SK-N-MC (cell line): ENCODE measurements around the gene HES4.
A peak's percentile ranks its signal among the peaks of the same experiment; 100 is the strongest.

Experiments
- DNase-seq: peaks from one replicate; pipeline ENCODE4 v3.0.0-alpha.2; 2011; ENCODE audit warnings: low read depth, low spot score
- H3K27ac ChIP-seq: fragments of 200-600 bp; sonication (generic); 2 replicates; pipeline ENCODE4 v1.5.1; 2016; ENCODE audit warnings: mixed run types
- H3K36me3 ChIP-seq: fragments of 200-600 bp; sonication (generic); 2 replicates; pipeline ENCODE4 v1.6.1; 2017; ENCODE audit warnings: antibody characterized with exemption, low read length, mixed read lengths; ENCODE audit not compliant: insufficient read depth
- H3K4me3 ChIP-seq: fragments of 200-600 bp; sonication (generic); 2 replicates; pipeline ENCODE4 v1.5.1; 2016
- H3K9ac ChIP-seq: fragments of 200-600 bp; sonication (generic); 2 replicates; pipeline ENCODE4 v1.8.0; 2017; ENCODE audit warnings: mixed run types, mixed read lengths; ENCODE audit not compliant: insufficient read length
- H3K9me3 ChIP-seq: fragments of 200-600 bp; sonication (generic); 2 replicates; pipeline ENCODE4 v1.6.1; 2017; ENCODE audit warnings: low read depth, mild to moderate bottlenecking, antibody characterized with exemption, low read length, moderate library complexity, mixed read lengths
- EZH2 ChIP-seq: fragments of 200-600 bp; sonication (generic); IDR thresholded peaks from one replicate; pipeline ENCODE4 v1.6.1; 2017; ENCODE audit warnings: antibody characterized with exemption
- FOXP2 ChIP-seq: optimal IDR thresholded peaks from 2 replicates; pipeline ENCODE3; 2011; ENCODE audit warnings: mild to moderate bottlenecking, moderate library complexity; ENCODE audit not compliant: insufficient read depth; ENCODE audit errors: extremely low read length, control extremely low read depth
- POLR2AphosphoS5 ChIP-seq: IDR thresholded peaks from 2 replicates; pipeline ENCODE4 v1.6.1; 2012; ENCODE audit warnings: mild to moderate bottlenecking, low read depth, low read length, borderline replicate concordance

The HES4 gene

DNA sequence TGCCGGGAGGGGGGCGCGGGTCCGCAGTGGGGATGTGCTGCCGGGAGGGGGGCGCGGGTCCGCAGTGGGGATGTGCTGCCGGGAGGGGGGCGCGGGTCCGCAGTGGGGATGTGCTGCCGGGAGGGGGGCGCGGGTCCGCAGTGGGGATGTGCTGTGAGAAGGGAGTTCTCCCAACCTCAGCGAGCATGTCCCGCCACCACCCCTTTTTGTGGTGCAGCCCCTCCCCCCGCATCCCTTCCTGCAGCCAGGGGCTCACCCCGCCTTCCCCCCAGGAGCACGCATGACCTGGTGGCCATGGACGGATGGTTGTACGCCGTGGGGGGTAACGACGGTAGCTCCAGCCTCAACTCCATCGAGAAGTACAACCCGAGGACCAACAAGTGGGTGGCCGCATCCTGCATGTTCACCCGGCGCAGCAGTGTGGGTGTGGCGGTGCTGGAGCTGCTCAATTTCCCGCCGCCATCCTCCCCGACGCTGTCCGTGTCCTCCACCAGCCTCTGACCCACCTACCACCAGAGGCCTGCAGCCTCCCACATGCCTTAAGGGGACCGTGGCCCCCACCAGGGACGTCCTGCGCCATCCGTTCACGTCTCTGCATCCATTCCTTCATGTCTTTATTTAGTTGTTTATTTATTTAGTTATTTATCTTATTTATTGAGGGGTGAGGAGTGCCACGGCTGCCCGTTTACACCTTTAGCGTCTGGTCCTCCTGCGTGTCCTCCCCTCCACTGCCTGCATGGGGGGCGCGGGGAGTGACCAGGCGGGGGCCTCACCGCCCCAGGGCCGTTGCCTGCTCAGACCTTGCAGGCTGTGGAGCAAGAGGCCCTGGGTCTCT is 35.0 kb downstream of the HES4 start:
- no peak for TF ChIP-seq EZH2
- TF ChIP-seq FOXP2, result no peak
- TF ChIP-seq POLR2AphosphoS5, result no peak
- Histone ChIP-seq H3K4me3 (no peak overlapping the region), H3K9me3 (no peaks in the 10 kb centered on the region), H3K27ac (no peak overlapping the region), H3K36me3 (peaks cover 12% of the 10 kb centered on the region; the same call in 1 of the 2 replicates), H3K9ac (no peak overlapping the region)
- no peak for DNase-seq

DNA sequence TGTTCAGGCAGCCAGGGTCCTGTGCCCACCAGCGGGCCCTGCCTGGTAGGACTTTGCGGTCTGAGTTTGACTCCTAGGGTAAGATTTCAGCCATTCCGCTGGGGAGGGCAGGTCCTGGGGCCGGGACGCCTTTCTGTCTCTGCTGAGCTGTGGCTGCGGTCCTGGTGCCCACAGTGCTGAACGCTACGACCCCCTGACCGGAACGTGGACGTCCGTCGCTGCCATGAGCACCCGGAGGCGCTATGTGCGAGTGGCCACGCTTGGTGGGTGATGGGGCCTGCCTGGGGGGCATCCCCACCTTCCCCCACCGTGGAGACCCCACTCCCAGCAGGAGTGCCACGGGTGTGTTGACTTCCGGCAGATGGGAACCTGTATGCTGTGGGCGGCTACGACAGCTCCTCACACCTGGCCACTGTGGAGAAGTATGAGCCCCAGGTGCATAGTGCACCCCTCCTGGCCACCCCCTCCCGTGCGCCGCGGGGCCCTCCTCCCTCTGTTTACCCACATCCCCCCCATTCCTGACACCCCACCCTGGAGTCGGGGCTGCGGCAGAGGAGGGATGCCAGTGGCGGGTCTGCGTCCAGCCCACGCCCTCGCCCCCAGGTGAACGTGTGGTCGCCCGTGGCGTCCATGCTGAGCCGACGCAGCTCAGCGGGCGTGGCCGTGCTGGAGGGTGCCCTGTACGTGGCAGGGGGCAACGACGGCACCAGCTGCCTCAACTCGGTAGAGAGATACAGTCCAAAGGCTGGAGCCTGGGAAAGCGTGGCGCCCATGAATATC is 36.0 kb downstream of the HES4 start:
- Histone ChIP-seq H3K27ac (no peak overlapping the region), H3K36me3 (peaks cover 12% of the 10 kb centered on the region; the same call in 1 of the 2 replicates), H3K4me3 (no peak overlapping the region), H3K9me3 (no peaks in the 10 kb centered on the region), H3K9ac (no peak overlapping the region)
- DNase-seq, result no peak
- TF ChIP-seq POLR2AphosphoS5 (no peak), EZH2 (no peak), FOXP2 (no peak)

DNA sequence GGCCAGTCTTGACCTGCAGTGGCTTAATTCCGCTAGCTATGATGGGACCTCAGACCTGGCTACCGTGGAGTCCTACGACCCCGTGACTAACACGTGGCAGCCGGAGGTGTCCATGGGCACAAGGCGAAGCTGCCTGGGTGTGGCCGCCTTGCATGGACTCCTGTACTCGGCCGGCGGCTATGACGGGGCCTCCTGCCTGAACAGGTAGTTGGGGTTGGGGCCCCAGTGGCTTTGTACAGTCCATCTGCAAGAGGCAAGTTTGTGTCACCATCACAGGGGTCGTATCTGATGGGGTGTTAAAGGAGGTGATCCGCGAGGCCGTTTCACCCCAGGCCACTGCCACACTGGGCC is 36.6 kb downstream of the HES4 start:
- H3K27ac ChIP-seq, result no peak overlapping the region
- no peak overlapping the region for H3K4me3 ChIP-seq
- no peaks in the 10 kb centered on the region for H3K9me3 ChIP-seq
- DNase-seq, result no peak
- no peak overlapping the region for H3K9ac ChIP-seq
- TF ChIP-seq EZH2 (no peak), POLR2AphosphoS5 (no peak), FOXP2 (no peak)
- H3K36me3 ChIP-seq, result peaks cover 12% of the 10 kb centered on the region; the same call in 1 of the 2 replicates

DNA sequence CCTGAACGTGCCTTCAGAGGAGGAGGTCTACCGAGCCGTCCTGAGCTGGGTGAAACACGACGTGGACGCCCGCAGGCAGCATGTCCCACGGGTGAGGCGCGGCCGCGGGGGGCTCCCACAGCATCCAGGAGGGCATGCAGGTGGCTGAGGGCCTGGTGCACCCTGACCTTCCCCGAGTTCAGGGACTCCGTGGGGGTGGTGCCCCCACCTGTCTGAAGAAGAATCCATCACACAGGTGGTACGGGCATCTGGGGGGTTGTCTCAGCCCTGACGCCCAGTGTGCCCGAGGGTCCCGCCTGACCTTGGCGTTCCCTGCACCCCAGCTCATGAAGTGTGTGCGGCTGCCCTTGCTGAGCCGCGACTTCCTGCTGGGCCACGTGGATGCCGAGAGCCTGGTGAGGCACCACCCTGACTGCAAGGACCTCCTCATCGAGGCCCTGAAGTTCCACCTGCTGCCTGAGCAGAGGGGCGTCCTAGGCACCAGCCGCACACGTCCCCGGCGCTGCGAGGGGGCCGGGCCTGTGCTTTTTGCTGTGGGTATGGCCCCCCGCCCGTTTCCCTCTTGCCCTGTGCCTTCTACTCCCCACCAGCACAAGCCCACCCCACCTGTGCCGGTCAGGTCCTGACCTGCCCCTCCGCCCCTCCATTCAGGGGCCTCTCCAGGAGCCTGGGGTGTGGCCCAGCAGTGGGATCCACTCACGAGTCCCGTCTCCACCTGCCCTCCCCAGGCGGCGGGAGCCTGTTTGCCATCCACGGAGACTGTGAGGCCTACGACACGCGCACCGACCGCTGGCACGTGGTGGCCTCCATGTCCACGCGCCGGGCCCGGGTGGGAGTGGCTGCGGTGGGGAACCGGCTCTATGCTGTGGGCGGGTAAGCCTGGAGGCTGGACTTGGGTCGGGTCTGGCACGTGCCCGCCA is 37.3 kb downstream of the HES4 start:
- no peaks in the 10 kb centered on the region for H3K9me3 ChIP-seq

DNA sequence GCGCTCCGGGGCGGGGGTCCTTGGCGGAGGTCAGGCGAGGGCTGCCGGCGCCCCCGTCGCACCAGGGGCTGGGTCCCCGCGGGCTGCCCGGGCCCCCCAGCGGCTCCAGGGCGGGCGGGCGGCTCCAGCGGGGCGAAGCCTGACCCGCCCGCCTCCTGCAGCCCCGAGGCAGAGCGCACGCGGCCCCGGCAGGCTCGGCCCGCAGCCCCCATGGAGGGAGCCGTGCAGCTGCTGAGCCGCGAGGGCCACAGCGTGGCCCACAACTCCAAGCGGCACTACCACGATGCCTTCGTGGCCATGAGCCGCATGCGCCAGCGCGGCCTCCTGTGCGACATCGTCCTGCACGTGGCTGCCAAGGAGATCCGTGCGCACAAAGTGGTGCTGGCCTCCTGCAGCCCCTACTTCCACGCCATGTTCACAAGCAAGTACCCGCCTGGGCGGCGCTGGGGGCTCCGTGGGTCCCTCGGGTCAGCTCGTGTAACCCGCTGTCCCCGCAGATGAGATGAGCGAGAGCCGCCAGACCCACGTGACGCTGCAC is 38.7 kb downstream of the HES4 start:
- Histone ChIP-seq H3K9me3 (no peaks in the 10 kb centered on the region), H3K4me3 (peak overlapping the region; percentile 78), H3K27ac (no peak overlapping the region), H3K36me3 (peaks cover 29% of the 10 kb centered on the region), H3K9ac (peak overlapping the region; percentile 73)
- TF ChIP-seq POLR2AphosphoS5 (no peak), FOXP2 (no peak), EZH2 (no peak)
- no peak for DNase-seq

More for the DNA sequence above, 37.3 kb downstream of the HES4 start:
- no peak overlapping the region for H3K27ac ChIP-seq
- no peak overlapping the region for H3K9ac ChIP-seq
- H3K4me3 ChIP-seq, result no peak overlapping the region
- DNase-seq, result no peak
- H3K36me3 ChIP-seq, result peaks cover 15% of the 10 kb centered on the region
- TF ChIP-seq EZH2, result no peak
- TF ChIP-seq POLR2AphosphoS5, result no peak
- TF ChIP-seq FOXP2, result no peak

DNA sequence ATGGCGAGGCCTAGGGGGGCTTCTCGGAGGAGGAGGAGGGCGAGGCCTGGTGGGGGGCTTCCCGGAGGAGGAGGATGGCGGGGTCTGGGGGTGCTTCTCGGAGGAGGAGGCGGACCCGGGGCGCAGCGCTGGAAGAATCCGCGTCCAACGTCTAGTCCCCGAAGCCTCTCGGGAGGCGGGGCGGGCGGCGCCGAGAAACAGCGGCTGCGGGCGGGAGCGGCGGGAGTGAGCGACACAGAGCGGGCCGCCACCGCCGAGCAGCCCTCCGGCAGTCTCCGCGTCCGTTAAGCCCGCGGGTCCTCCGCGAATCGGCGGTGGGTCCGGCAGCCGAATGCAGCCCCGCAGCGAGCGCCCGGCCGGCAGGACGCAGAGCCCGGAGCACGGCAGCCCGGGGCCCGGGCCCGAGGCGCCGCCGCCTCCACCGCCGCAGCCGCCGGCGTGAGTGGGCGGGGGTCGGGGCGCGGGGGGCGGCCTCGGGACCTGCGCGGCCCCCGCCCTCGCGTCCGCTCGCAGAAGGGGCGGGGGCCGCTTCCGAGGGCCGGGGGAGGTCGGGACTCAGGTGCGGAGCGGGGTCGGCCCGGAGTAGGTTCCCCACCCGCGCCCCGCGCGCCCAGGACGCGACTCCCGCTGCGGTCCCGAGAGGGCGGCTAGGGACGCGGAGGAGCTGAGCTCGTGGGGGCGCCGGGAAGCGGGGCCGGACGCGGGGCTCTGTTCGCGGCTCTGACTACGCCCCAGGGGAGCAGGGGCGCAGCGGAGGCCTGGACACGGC is 39.4 kb downstream of the HES4 start, which contains the start of gene KLHL17:
Gene KLHL17 (plus strand): TSS at position 222 of the 769 bp plus-strand sequence. CDS start 110 bp downstream, at position 332.
- H3K36me3 ChIP-seq, result peaks cover 36% of the 10 kb centered on the region

DNA sequence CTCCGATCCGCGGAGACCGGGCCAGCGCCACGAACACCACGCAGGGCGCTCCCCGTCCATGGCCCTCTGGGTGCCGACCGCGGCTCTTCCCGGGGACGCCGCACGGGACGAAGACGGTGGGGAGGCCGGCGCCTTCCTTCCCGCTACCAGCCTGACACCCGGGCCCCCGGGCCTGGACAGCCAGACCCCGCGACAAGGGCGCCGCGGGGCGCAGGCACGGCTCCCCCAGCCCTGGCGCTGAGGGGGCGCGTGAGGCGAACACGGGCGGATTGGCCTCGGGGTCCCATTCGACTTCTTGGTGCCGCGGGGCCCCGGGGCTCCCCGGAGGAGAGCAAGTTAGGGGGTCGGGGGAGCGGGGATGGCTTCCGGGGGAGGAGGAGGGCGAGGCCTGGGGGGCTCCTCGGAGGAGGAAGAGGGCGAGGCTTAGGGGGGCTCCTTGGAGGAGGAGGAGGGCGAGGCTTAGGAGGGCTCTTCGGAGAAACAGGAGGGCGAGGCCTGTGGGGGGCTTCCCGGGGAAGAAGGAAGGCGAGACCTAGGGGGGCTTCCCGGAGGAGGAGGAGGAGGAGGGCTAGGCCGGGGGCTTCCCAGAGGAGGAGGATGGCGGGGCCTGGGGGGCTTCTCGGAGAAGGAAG is 40.0 kb downstream of the HES4 start:
- Histone ChIP-seq H3K4me3 (peak overlapping the region; percentile 78), H3K9me3 (no peaks in the 10 kb centered on the region), H3K36me3 (peaks cover 43% of the 10 kb centered on the region), H3K27ac (peak overlapping the region; percentile 50; the same call in 1 of the 2 replicates), H3K9ac (peak overlapping the region; percentile 73)
- TF ChIP-seq EZH2 (no peak), FOXP2 (no peak), POLR2AphosphoS5 (no peak)
- no peak for DNase-seq

More for the DNA sequence above, 39.4 kb downstream of the HES4 start, which contains the start of gene KLHL17:
- Histone ChIP-seq H3K4me3 (peak within 1 kb of the TSS; percentile 78), H3K9me3 (no peaks in the 10 kb centered on the region), H3K9ac (peak within 1 kb of the TSS; percentile 73), H3K27ac (peak within 1 kb of the TSS; percentile 50; the same call in 1 of the 2 replicates)
- TF ChIP-seq POLR2AphosphoS5 (peak; percentile 50; the same call in 1 of the 2 replicates), FOXP2 (no peak)
- no peak for DNase-seq
